ENCODE results near the gene RUNX2.

- TF ChIP-seq ZNF565 (CRISPR knock-in tag; conservative IDR thresholded peaks at IDR 0.05; ENCODE audit: low read depth) (no peak), RARB (CRISPR knock-in tag; IDR thresholded peaks at IDR 0.05) (no peak), ISL1 (CRISPR knock-in tag; IDR thresholded peaks at IDR 0.05) (no peak), SNAI2 (CRISPR knock-in tag; IDR thresholded peaks at IDR 0.05) (no peak), ESRRG (CRISPR knock-in tag; IDR thresholded peaks at IDR 0.05) (no peak), ZFP30 (CRISPR knock-in tag; IDR thresholded peaks at IDR 0.05) (no peak), PATZ1 (CRISPR knock-in tag; IDR thresholded peaks at IDR 0.05; ENCODE audit: borderline replicate concordance) (no peak), ARNTL (CRISPR knock-in tag; IDR thresholded peaks at IDR 0.05; ENCODE audit: borderline replicate concordance, low read depth) (no peak), OSR1 (CRISPR knock-in tag; IDR thresholded peaks at IDR 0.05) (no peak), TCF4 (CRISPR knock-in tag; IDR thresholded peaks at IDR 0.05; ENCODE audit: borderline replicate concordance) (no peak), BACH2 (CRISPR knock-in tag; IDR thresholded peaks at IDR 0.05; ENCODE audit: borderline replicate concordance) (no peak)
Observed at GRCh38 chr6:45314146-45314545, 14.0 kb upstream of the RUNX2 start.
